HCT116 (cell line): ENCODE results near the gene TMC2. TPM values are rescaled to one million over a fixed set of nuclear protein-coding genes. Genes with fewer than 3 reads are reported as not detected.
A peak's percentile ranks its signal among the peaks of the same experiment; 100 is the strongest.

ENCODE experiments used
- ATAC-seq: fragments of 200-7000 bp; cut with Tn5 transposase; 2 replicates; pipeline ENCODE4 v1.9.1; 2020; ENCODE audit warnings: mild to moderate bottlenecking, moderate library complexity
- BruUV-seq: library from RNA; stranded (reverse); fragments of 400-500 nt; replicated peaks from 2 replicates; lab custom pipeline; 2021; lab: Mats Ljungman, UMichigan
- CTCF ChIA-PET: fragments of 300-600 bp; sonication (Branson Sonifier 250); formaldehyde crosslinking; loops from one replicate; lab custom pipeline; 2021; ENCODE audit warnings: antibody characterized with exemption; lab: Charles Lee
- POLR2A ChIA-PET: fragments of 300-600, 350-600 bp; sonication (Branson Sonifier 250); formaldehyde crosslinking; loops from one replicate; lab custom pipeline; 2021; ENCODE audit warnings: antibody characterized with exemption; lab: Charles Lee
- RAD21 ChIA-PET, 2 experiments: fragments of 300-600 bp; sonication (Branson Sonifier 250); formaldehyde crosslinking; loops; one replicate each; lab custom pipeline; 2023; ENCODE audit warnings: low total read pairs in 2 of 2; ENCODE audit not compliant: uncharacterized antibody in 2 of 2, unreplicated experiment in 2 of 2, low non-redundant PET in 1 of 2; lab: Charles Lee
- DNase-seq: peaks from one replicate; pipeline ENCODE4 v3.0.0-alpha.2; 2010; ENCODE audit warnings: low read depth, low spot score
- H2AFZ ChIP-seq: fragments of 200-600 bp; shearing (Covaris generic), sonication (generic); 2 replicates; pipeline ENCODE4 v1.6.1; 2017; ENCODE audit warnings: low read depth, mixed run types, mixed read lengths, antibody characterized with exemption, low read length; ENCODE audit not compliant: poor library complexity, severe bottlenecking
- H3K27ac ChIP-seq: 2 replicates; pipeline ENCODE4 v1.5.1; 2012; ENCODE audit warnings: low read depth, low read length
- H3K27me3 ChIP-seq: fragments of 200-600 bp; sonication (generic); 2 replicates; pipeline ENCODE4 v1.6.1; 2016; ENCODE audit warnings: mixed run types, low read length, mixed read lengths; ENCODE audit not compliant: insufficient read depth
- H3K36me3 ChIP-seq, 2 experiments: fragments of 200-500 bp in 1 of 2; fragments of 200-600 bp in 1 of 2; sonication (Bioruptor generic) in 1 of 2; sonication (generic) in 1 of 2; 2 replicates each; pipeline versions ENCODE4 v1.5.1 to v1.6.1; 2014 to 2016; ENCODE audit warnings: low read length in 2 of 2, inconsistent platforms in 1 of 2, mixed read lengths in 1 of 2, mixed run types in 1 of 2; ENCODE audit not compliant: insufficient read depth in 2 of 2, control insufficient read depth in 1 of 2
- H3K4me1 ChIP-seq, 2 experiments: fragments of 200-600 bp in 1 of 2; sonication (generic) in 1 of 2; 2 replicates each; pipeline versions ENCODE4 v1.5.1 to v1.6.1; 2012 to 2017; ENCODE audit warnings: low read length in 2 of 2, inconsistent platforms in 1 of 2, mild to moderate bottlenecking in 1 of 2, mixed read lengths in 1 of 2, mixed run types in 1 of 2, moderate library complexity in 1 of 2; ENCODE audit not compliant: insufficient read depth in 2 of 2, control insufficient read depth in 1 of 2
- H3K4me2 ChIP-seq: fragments of 200-600 bp; sonication (generic); 2 replicates; pipeline ENCODE4 v1.6.1; 2017; ENCODE audit warnings: mixed run types, low read length, mixed read lengths
- H3K4me3 ChIP-seq, 2 experiments: fragments of 200-600 bp in 1 of 2; sonication (generic) in 1 of 2; replicated peaks in 1 of 2; 2 replicates each; pipeline ENCODE4 v1.5.1; 2011 to 2016; ENCODE audit warnings: low read length in 2 of 2, control low read depth in 1 of 2, low read depth in 1 of 2, mild to moderate bottlenecking in 1 of 2, mixed read lengths in 1 of 2, mixed run types in 1 of 2
- H3K79me2 ChIP-seq: fragments of 200-600 bp; sonication (generic); 2 replicates; pipeline ENCODE4 v1.6.1; 2017; ENCODE audit warnings: mild to moderate bottlenecking, mixed run types, low read length, moderate library complexity, mixed read lengths; ENCODE audit not compliant: insufficient read depth
- H3K9ac ChIP-seq: fragments of 200-600 bp; sonication (generic); 2 replicates; pipeline ENCODE4 v1.6.1; 2016; ENCODE audit warnings: low read length, mixed read lengths
- H3K9me2 ChIP-seq: fragments of 200-600 bp; sonication (generic), shearing (Covaris generic); 2 replicates; pipeline ENCODE4 v1.6.1; 2017; ENCODE audit warnings: mixed run types, mild to moderate bottlenecking, moderate library complexity; ENCODE audit not compliant: insufficient read depth
- H3K9me3 ChIP-seq, 2 experiments: fragments of 200-500 bp in 1 of 2; fragments of 200-600 bp in 1 of 2; sonication (Bioruptor generic) in 1 of 2; sonication (generic) in 1 of 2; 2 replicates each; pipeline ENCODE4 v1.6.1; 2014 to 2017; ENCODE audit warnings: low read length in 2 of 2, mixed read lengths in 2 of 2, inconsistent platforms in 1 of 2, low read depth in 1 of 2, mild to moderate bottlenecking in 1 of 2, mixed run types in 1 of 2, moderate library complexity in 1 of 2; ENCODE audit not compliant: control insufficient read depth in 1 of 2, insufficient read depth in 1 of 2
- H4K20me1 ChIP-seq: fragments of 200-600 bp; sonication (generic), shearing (Covaris generic); 2 replicates; pipeline ENCODE4 v1.6.1; 2017; ENCODE audit warnings: mixed run types, mild to moderate bottlenecking, moderate library complexity; ENCODE audit not compliant: insufficient read depth
- ATF3 ChIP-seq: IDR thresholded peaks from 2 replicates; pipeline ENCODE4 v1.6.1; 2012
- CBX3 ChIP-seq: IDR thresholded peaks from 2 replicates; pipeline ENCODE4 v1.6.1; 2012; ENCODE audit warnings: low read depth
- CEBPB ChIP-seq: IDR thresholded peaks from 2 replicates; pipeline ENCODE4 v1.6.1; 2012; ENCODE audit warnings: low read depth
- EGR1 ChIP-seq: IDR thresholded peaks from 2 replicates; pipeline ENCODE4 v1.6.1; 2012; ENCODE audit warnings: low read depth
- EZH2 ChIP-seq: fragments of 200-600 bp; sonication (generic); IDR thresholded peaks from 2 replicates; pipeline ENCODE4 v1.6.1; 2017; ENCODE audit warnings: antibody characterized with exemption, mixed run types
- EZH2phosphoT487 ChIP-seq: fragments of 200-600 bp; IDR thresholded peaks from 2 replicates; pipeline ENCODE4 v1.6.1; 2018; ENCODE audit warnings: antibody characterized with exemption, borderline replicate concordance
- FOSL1 ChIP-seq: IDR thresholded peaks from 2 replicates; pipeline ENCODE4 v1.6.1; 2012; ENCODE audit warnings: low read depth
- JUND ChIP-seq: IDR thresholded peaks from 2 replicates; pipeline ENCODE4 v1.6.1; 2012
- MAX ChIP-seq: IDR thresholded peaks from 2 replicates; pipeline ENCODE4 v1.6.1; 2012
- POLR2A ChIP-seq: IDR thresholded peaks from 2 replicates; pipeline ENCODE4 v1.7.0; 2011; ENCODE audit warnings: borderline replicate concordance; ENCODE audit not compliant: insufficient read depth, insufficient read length; ENCODE audit errors: extremely low read depth
- POLR2AphosphoS5 ChIP-seq: IDR thresholded peaks from 2 replicates; pipeline ENCODE4 v1.6.1; 2011; ENCODE audit warnings: mild to moderate bottlenecking, low read depth, low read length, moderate library complexity
- RAD21 ChIP-seq: IDR thresholded peaks from 2 replicates; pipeline ENCODE4 v1.6.1; 2012; ENCODE audit warnings: low read depth, mild to moderate bottlenecking
- REST ChIP-seq: IDR thresholded peaks from 2 replicates; pipeline ENCODE4 v1.6.1; 2012; ENCODE audit warnings: low read depth
- SIN3A ChIP-seq: IDR thresholded peaks from 2 replicates; pipeline ENCODE4 v1.6.1; 2012; ENCODE audit warnings: low read depth
- SP1 ChIP-seq: IDR thresholded peaks from 2 replicates; pipeline ENCODE4 v1.6.1; 2012; ENCODE audit warnings: low read depth
- SRF ChIP-seq: IDR thresholded peaks from 2 replicates; pipeline ENCODE4 v1.6.1; 2012; ENCODE audit warnings: low read depth
- TCF7L2 ChIP-seq: IDR thresholded peaks from 2 replicates; pipeline ENCODE4 v1.7.0; 2011; ENCODE audit warnings: borderline replicate concordance, inconsistent platforms; ENCODE audit not compliant: insufficient read depth, insufficient read length; ENCODE audit errors: extremely low read depth
- YY1 ChIP-seq: IDR thresholded peaks from 2 replicates; pipeline ENCODE4 v1.6.1; 2011; ENCODE audit warnings: low read length, low read depth, moderate library complexity, mild to moderate bottlenecking; ENCODE audit not compliant: insufficient replicate concordance; ENCODE audit errors: extremely low read depth
- ZBTB33 ChIP-seq: IDR thresholded peaks from 2 replicates; pipeline ENCODE4 v1.6.1; 2011; ENCODE audit warnings: mild to moderate bottlenecking, low read length, moderate library complexity; ENCODE audit not compliant: insufficient replicate concordance; ENCODE audit errors: extremely low read depth
- ZFX ChIP-seq: fragments of 450-650 bp; IDR thresholded peaks from 2 replicates; pipeline ENCODE4 v1.6.1; 2017
- ZNF274 ChIP-seq: fragments of 200-500 bp; sonication (Bioruptor generic); IDR thresholded peaks from 2 replicates; pipeline ENCODE4 v1.6.1; 2014; ENCODE audit warnings: mild to moderate bottlenecking, low read depth, low read length, inconsistent platforms
- intact Hi-C: fragments of 100-400 bp; cut with micrococcal nuclease; formaldehyde crosslinking; loops from 2 replicates; pipeline ENCODE4 v1.10.0; 2022
- total RNA-seq: library from RNA; stranded (reverse); gene quantifications from one replicate; pipeline ENCODE4 v1.2.1, GENCODE V29; 2021; ENCODE audit not compliant: unreplicated experiment

The TMC2 gene
- total RNA-seq, 1 experiment from 2014 or later, result not detected

- peak; percentile 72 for DNase-seq
- Histone ChIP-seq H3K4me2 (peak overlapping the region; percentile 41), H3K9ac (no peak overlapping the region), H2AFZ (peak overlapping the region; percentile 46), H3K27ac (no peak overlapping the region), H3K9me3 (peaks cover 0 to 23% of the 10 kb centered on the region in 2 experiments; a peak in 1 of 4 replicates), H3K4me3 (no peak overlapping the region), H3K9me2 (no peaks in the 10 kb centered on the region), H3K4me1 (peaks cover 14 to 16% of the 10 kb centered on the region in 2 experiments), H4K20me1 (no peaks in the 10 kb centered on the region), H3K79me2 (no peaks in the 10 kb centered on the region), H3K27me3 (no peaks in the 10 kb centered on the region), H3K36me3 (no peaks in the 10 kb centered on the region)
- POLR2A ChIA-PET, result no interaction called here
- intact Hi-C loops, result no loop called here
- RAD21 ChIA-PET, result no interaction called here
- no TSS peak for BruUV-seq
- ATAC-seq, result peak; percentile 84
- CTCF ChIA-PET, result no interaction called here
- TF ChIP-seq ZBTB33 (no peak), CBX3 (peak; percentile 74), CEBPB (no peak), RAD21 (no peak), SP1 (peak; percentile 48; the same call in 1 of the 2 replicates), TCF7L2 (peak; percentile 95), POLR2AphosphoS5 (no peak), POLR2A (no peak), EGR1 (no peak), EZH2 (no peak), ZNF274 (no peak), FOSL1 (0 out of 2 replicates have a peak, but pooled peaks have one; percentile 13), YY1 (no peak), SIN3A (no peak), ATF3 (no peak), MAX (peak; percentile 22; the same call in 1 of the 2 replicates), REST (no peak), ZFX (no peak), JUND (peak; percentile 48), SRF (no peak), EZH2phosphoT487 (no peak)
Observed at GRCh38 chr20:2626853-2627541, 90.6 kb downstream of the TMC2 start.
